ENCODE results near the gene DDX28.
A peak's percentile ranks its signal among the peaks of the same experiment; 100 is the strongest.
"Not testable (repeated sequence)": the region's sequence is repeated elsewhere in the genome, so short reads cannot be mapped to it uniquely, and the experiment has no call there.

DDX28 gene

DNA sequence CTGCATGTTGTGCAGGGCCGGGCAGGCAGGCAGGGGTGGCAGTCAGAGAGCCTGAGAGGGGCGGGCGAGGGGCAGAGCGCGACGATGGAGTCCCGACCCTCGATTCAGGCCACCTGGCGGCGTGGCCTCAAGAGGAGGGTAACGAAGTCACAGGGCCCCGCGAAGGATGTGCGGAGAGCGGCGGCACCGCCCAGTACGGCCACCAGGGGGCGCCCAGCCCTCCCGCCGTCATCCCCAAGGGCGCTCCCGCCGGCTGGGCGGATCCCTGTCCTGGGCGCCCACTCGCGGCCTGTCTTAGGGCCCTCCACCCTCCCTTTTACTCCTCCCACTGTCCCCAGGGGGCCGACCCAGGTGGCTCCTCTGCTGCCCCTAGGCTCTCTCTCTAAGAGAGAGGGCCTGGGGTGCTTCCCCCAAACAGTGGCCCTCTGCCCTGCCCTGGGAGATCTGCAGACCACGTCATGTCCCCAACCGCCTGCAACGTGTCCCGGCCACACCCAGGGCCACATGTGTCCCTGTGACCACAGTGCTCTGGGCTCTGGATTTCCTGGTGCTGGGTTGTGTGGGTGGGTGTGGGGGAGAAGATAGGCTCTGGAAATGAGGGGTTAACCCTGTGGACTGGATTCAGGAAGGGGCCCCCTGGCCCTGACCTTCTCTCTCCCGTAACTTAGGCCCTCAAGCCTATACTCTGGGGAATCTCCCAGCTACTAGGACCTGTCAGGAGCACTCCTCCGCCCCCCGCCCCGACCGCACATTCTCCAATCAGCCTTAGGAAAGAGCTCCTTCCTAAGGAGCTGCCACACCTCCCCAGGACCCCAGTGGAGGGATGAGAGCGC is 29.6 kb downstream of the DDX28 start:
- peak in 12 of 14 donors; percentile 13 to 76 (median 42) for DNase-seq

DNA sequence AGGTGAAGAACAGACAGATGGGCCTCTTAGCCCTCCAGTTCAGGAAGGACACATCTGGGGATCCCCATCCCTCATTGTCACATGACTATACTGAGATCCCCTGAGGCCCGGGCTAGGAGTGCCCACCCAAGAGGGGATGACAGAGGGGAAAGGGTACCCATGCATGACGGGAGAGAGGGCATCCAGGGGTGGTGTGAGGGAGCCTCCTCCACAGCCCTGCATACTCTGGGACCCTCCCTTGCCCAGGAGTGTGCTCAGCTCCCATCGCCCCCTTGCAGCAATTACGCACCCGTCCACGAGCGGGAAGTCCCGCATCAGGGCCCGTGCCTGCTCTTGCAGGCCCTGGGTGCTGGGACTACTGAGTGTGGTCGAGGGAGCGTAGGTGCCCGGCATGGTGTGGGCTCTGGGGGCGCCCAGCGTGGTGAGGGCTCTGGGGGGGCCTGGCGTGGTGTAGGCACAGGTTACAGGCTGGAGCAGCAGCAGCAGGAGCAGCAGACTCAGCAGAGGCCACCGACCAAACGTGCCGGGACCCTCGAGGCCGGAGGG is 30.3 kb downstream of the DDX28 start:
- DNase-seq, result no peak

DNA sequence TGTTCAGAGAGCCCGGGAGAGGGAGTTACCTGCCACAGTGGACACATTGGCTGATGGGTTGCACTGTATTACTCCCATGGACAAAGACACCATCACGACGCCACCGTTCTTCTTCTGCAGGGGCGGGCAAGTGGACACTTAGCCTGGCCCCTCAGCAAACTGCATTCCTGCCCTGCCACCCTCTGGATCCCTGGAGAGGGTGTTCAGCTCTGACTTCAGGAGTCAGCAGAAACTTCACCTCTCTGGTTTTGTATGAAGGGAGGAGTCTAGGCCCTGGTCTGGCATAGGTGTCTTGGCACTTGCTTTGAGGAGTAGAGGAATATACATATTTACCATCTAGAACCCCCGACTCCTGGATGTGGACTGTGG is 33.0 kb downstream of the DDX28 start:
- no peak for DNase-seq

DNA sequence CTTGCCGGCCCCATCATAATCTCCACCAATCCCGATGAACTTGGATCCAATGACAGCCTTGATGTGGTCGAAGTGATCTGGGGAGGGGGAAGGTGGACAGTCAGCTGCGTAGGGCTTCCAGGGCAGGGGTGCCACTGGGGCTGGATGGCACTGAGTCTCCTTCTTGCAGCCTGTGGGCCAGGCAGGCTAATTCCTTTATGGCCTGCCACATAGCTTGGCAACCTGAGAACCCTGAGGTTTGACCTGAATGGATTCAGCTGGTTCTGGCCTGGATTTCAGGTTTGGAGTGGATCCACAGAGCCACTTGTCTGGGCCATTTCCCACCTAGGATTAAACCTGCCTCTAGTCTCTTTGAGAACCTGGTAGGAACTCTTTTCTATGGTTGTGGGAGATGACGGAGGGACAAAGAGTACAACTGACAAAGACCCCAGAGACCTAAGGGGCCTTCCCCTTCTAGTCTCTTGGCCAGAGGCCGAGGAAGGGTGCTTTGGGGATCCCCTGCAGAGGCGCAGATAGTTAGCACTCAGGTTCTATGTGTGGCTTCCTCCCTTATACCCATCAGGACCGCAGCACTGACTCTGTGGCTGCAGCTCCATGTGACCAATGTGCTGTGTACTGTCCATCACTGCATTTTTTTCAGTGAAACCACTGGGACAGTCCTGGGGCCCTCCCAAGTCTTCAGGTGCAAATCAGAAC is 33.6 kb downstream of the DDX28 start:
- peak in 1 of 14 donors; percentile 19 for DNase-seq

DNA sequence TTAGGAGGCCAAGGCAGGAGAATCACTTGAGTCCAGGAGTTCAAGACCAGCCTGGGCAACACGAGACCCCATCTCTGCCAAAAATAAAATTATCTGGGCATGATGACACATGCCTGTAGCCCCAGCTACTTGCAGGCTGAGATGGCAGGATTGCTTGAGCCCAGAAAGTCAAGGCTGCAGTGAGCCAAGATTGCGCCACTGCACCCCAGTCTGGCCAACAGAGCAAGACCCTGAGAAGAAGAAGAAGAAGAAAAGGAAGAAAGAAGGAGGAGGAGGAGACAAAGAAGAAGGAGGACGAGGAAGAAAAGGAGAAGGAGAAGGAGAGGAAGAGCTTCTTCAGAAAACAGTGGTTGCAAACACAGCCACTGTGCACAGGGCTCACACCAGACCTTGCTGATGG is 34.4 kb downstream of the DDX28 start:
- DNase-seq, result no peak

DNA sequence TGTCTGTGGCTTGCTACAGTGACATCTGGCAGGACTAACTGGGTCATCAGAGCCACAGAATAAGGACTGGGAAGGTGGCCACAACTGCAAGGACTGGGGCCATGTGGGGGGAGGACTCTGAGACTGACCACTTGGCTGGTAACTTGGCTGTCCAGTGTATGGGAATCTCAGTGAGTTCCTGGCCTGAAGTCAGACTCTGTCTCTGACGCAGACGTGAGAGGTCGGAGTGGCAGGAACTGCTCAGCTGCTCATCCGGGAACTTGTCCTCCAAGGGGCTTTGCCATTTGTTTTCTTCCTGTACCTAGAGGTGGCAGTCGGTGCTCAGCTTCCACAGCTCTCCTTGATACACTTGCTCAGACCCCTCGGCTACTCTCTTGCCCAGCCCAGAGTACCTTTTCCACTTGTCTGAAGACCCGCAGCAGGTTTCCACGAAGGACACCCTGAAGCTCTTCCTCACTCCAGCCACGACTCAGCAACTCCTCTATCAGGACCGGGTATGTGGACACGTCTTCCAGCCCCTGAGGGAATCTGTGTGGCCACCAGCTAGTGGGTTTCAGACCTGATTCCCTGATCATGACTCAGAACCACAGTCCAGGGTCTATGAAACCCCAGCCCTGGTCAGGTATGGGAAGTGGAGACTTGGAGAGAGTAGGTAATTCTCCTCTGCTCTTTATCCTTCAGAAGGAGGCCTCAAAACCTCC is 35.4 kb downstream of the DDX28 start:
- DNase-seq, result peak in 11 of 14 donors; percentile 9 to 66 (median 31)

DNA sequence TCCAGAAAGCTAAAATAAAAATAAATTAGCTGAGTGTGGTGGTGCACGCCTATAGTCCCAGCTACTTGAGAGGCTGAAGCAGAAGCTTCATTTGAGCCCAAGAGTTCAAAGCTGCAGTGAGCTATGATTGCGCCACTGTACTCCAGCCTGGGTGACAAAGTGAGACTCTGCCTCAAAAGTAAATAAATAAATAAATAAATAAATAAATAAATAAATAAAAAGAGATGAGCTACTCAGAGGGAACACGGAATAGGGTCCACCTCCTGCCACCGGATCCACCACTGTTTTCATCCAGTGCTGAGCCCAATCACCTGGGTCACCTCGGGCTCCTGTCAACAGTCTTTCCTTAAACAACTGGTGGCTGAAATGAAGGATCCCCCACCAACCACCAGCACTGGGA is 36.1 kb downstream of the DDX28 start:
- no peak for DNase-seq

DNA sequence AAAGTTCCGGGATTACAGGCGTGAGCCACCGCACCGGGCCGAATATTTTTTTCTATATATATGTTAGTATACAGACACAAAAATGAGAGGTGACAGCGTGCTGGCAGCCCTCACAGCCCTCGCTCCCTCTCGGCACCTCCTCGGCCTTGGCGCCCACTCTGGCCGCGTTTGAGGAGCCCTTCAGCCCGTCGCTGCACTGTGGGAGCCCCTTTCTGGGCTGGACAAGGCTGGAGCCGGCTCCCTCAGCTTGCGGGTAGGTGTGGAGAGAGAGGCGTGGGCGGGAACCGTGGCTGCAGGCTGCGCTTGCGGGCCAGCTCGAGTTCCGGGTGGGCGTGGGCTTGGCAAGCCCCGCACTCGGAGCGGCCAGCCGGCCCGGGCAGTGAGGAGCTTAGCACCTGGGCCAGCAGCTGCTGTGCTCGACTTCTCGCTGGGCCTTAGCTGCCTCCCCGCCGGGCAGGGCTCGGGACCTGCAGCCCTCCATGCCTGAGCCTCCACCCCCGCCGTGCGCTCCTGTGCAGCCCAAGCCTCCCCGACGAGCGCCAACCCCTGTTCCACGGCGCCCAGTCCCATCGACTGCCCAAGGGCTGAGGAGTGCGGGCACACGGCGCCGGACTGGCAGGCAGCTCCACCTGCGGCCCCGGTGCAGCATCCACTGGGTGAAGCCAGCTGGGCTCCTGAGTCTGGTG is 40.9 kb downstream of the DDX28 start:
- DNase-seq, result no peak

DNA sequence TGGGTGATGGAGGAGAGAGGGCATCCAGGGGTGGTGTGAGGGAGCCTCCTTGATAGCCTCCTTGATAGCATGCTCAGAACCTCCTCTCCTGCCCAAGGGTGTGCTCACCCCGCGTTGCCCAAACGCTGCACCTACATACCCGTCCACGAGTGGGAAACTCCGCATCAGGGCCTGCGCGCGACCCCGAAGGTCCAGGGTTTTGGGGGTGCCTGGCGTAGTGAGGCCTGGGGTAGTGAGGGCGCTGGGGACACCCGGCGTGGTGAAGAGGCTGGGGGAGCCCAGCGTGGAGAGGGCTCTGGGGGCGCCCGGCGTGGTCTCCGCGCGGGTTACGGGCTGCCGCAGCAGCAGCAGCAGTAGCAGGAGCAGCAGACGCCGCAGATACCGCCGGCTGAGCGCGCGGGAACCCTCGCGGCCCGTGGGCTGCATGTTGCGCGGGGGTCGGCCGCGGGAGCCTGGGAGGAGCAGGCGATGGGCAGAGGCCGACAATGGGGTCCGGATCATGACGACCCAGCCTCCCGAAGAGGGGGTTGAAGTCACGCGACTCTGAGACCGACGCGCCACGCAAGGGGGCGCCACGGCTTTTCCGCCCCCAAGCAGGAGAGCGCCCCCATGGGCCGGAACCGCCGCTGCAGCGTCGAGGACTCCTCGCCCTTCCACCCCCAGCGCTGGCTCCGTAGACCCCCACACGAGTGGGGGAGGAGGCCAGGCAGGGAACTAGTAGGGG is 42.9 kb downstream of the DDX28 start, which contains the start of gene DPEP3:
TSS of gene DPEP3 (minus strand) at position 545 of the 724 bp plus-strand sequence. CDS start at position 426, 119 bp downstream.
- no peak for DNase-seq

DNA sequence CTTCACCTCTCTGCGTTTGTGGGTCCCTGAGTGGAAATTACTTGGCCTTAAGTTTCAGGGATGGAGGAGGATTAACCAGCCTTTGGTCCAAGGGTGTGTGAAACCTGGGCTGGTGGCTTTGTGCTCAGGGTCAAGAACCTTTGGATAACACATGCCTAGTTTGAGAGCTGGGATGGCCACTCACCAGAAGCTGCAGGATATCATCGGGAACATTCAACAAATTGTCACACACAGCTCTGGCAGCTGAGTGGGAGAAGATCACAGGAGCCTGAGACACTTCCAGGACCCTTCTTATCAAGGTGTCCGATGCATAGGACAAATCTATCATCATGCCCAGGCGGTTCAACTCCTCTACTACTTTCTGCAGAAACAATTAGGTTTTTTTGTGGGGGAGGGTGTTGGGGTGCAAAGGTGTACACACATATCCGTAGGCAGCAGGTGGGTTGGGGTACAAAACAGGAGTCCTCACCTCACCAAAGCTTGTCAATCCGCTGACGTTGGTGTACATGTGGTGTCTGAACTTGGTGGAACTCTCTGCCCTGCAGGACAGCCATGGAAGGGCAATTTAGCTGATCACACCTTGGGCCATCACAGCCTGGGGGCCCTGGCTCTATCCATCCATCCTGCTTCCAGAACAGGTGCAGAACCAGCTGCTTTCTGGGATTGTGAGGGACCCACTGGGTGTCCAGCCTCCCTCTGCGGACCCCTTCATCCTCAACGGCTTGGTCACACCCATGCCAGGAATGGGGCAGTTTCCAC is 45.4 kb downstream of the DDX28 start:
- no peak for DNase-seq

DNA sequence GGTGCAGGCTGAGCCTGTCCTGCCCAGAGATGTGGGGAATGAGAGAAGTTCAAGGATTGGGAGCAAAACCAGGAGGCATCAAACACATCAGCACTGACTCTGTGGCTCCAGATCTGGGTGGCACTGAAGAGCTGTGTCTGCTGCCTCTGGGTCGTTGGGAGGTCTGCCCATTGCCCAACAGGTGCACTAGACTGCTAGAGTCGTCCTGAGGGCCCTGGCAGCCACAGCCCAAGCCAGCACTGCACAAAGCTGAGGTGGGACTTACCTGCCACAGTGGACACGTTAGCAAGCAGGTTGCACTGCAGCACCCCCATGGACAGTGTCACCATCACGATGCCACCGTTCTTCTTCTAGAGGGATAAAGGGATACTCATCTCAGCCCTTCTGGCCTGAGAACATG is 46.0 kb downstream of the DDX28 start:
- no peak for DNase-seq

DNA sequence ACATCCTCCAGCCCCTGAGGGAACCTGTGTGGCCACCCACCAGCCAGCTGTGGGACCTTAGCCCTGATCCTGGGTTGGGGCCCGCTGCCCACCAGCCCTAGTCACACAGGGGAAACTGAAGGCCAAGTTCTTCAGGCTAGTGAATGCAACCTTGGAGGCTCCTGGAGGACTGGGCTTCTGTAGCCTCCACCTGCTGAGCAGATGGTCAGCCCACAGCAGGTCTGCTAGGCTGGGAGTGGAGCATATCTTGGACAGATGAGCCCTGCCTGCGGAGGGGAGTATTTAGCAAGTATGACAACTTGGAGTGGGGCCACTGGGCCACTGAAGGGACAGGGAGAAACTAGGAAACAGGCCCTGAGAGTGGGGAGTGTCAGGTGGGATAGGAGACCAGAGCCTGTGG is 46.8 kb downstream of the DDX28 start:
- DNase-seq, result no peak

DNA sequence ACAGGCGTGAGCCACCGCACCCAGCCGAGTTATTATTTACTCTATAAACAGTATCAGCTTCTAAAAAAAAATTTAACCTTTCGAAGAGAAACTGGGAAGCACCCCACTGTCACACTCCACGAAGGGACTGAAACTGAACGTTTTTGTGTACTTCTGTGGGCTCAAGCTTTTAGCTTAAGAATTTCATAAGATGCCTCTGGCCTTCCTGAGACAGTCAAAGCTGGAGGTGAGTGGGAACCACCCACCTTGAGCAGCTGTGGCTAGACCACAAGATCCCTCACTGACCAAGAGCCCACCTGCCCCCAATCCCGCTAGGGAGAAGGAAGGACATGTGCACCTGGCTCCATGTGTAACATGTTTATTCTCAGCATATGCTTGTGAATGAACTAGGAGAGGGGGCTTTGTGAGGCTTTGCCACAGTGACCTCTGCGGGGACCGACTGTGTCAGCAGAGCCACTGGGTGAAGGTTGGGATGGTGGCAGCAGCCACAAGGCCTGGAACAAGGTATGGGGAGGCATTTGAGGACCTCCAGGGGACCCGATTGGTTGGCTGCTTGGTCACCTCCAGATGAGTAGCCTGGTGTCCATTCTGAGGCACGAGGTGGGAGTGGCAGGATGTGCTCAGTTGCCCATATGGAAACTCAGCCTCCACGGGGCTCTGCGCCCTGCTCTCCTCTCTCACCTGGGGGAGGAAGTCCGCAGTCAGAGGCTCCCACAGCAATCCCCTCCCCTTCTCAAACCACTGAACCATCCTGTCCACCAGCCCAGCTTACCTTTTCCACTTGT is 47.5 kb downstream of the DDX28 start:
- no peak for DNase-seq

DNA sequence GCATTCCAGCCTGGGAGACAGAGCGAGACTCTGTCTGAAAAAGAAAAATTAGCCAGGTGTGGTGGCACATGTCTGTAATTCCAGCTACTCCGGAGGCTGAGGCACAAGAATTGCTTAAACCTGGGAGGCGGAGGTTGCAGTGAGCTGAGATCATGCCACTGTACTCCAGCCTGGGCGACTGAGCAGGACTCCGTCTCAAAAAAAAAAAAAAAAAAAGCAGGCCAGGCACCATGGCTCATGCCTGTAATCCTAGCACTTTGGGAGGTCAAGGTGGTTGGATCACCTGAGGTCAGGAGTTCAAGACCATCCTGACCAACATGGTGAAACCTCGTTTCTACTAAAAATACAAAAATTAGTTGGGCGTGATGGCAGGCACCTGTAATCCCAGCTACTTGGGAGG is 50.7 kb downstream of the DDX28 start:
- DNase-seq, result not testable (repeated sequence)

DNA sequence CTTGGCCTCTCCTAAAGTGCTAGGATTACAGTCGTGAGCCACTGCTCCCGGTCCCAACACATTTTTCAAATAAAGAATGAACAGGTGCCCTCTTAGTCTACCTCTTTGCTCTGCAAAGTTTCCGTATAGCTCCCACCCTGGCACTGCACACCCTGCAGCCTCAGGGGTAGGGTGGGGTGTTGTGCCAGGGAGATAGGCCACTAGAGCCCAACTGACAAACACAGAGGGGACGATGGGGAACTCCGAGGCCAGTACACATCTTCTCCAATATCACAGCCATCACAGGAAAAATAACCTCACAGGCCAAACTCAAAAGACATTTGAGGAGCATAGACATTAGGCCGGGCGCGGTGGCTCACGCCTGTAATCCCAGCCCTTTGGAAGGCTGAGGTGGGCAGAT is 51.9 kb downstream of the DDX28 start:
- no peak for DNase-seq

Measured in C1 segment of cervical spinal cord (tissue), 14 donors.